Uterus (tissue), 4 donors: ENCODE results near the gene FOXK1. TPM values are rescaled to one million over a fixed set of nuclear protein-coding genes. Genes with fewer than 3 reads are reported as not detected.

Experiments used
- DNase-seq, 2 donors: peaks; one replicate each; pipeline ENCODE4 v3.0.0-alpha.2; 2019 to 2020
- H3K27ac ChIP-seq, 2 donors: fragments of 200-600 bp; sonication (generic); 1 replicate in 1 of 2; 2 replicates in 1 of 2; pipeline ENCODE4 v1.5.1; 2016 to 2018
- H3K27me3 ChIP-seq, 2 donors: fragments of 200-600 bp; sonication (generic); one replicate each; pipeline ENCODE4 v1.5.1; 2018 to 2019; ENCODE audit warnings: control low read depth in 1 of 2
- H3K36me3 ChIP-seq, 2 donors: fragments of 200-600 bp; sonication (generic); one replicate each; pipeline ENCODE4 v1.5.1; 2019; ENCODE audit warnings: control low read depth in 1 of 2
- H3K4me1 ChIP-seq, 2 donors: fragments of 200-600 bp; sonication (generic); one replicate each; pipeline ENCODE4 v1.5.1; 2018 to 2019; ENCODE audit warnings: control low read depth in 1 of 2
- H3K4me3 ChIP-seq, 2 donors: fragments of 200-600 bp; sonication (generic); 1 replicate in 1 of 2; 2 replicates in 1 of 2; pipeline ENCODE4 v1.5.1; 2018 to 2019; ENCODE audit warnings: mild to moderate bottlenecking in 1 of 2
- H3K9me3 ChIP-seq, 2 donors: fragments of 200-600 bp; sonication (generic); one replicate each; pipeline ENCODE4 v1.5.1; 2019; ENCODE audit warnings: control low read depth in 1 of 2
- POLR2A ChIP-seq, 2 donors: fragments of 450-650 bp; IDR thresholded peaks; one replicate each; pipeline ENCODE4 v1.6.1; 2016; ENCODE audit warnings: antibody characterized with exemption in 2 of 2, mild to moderate bottlenecking in 1 of 2, moderate library complexity in 1 of 2
- intact Hi-C: fragments of 100-400 bp; cut with DNase I; formaldehyde crosslinking; loops from one replicate; pipeline ENCODE4 v1.15.1; 2023; ENCODE audit warnings: low total_unique reads
- total RNA-seq, 4 donors: library from RNA; depleted of rRNA in 3 of 4; stranded (reverse); fragments of >200 nt in 3 of 4; gene quantifications; one replicate each; pipeline versions ENCODE4 v1.1.0 to v1.2.4, GENCODE V29; 2014 to 2023
- TF ChIP-seq, protein P1 (sequence below), 4 experiments: fragments of 200-600 bp in 2 of 4; fragments of 450-650 bp in 2 of 4; sonication (generic) in 2 of 4; IDR thresholded peaks; one replicate each; pipeline ENCODE4 v1.5.1; 2016 to 2019; ENCODE audit warnings: antibody characterized with exemption in 4 of 4, mild to moderate bottlenecking in 2 of 4, moderate library complexity in 1 of 4
- donor health status: DM: yes; HTN: yes; CAD: no.

Gene FOXK1
- total RNA-seq, 4 donors from 2014 or later, result 9.0 to 64.1 (median 21.5) TPM

DNA sequence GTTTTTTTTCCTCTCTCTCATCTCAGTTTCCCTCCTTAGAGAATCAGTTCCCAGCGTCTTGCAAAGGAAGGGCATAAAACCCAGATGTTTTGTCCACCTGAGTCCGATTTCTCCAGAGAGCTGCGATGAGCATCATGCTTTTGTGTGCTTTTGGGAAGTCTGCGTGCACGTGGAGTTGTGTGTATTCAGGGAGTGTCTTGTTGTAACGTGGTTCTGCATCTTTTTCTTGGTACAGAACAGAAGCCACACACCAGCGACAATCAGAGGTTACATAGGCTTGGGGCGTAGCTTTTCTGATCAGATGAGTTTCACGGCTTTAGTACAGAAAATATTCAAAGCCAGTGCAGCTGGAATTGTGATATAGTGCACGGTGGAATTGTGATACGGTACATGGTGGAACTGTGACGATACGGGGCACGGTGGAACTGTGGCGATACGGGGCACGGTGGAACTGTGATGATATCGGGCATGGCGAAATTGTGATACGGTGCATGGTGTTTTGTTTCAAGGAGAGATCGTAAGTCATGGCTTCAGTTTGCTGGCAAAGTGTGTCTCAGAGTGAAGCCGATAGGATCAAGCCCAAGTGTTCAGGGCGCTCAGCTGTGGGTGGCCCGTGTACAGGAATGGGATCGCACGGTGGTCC, 32.8 kb downstream of the FOXK1 start:
- Histone ChIP-seq H3K36me3 (no peaks in the 10 kb centered on the region), H3K4me3 (no peak overlapping the region), H3K9me3 (no peaks in the 10 kb centered on the region), H3K27me3 (no peaks in the 10 kb centered on the region), H3K4me1 (peaks cover 0 to 4% of the 10 kb centered on the region in 2 donors), H3K27ac (peak overlapping the region in 1 of 2 donors; percentile 18)
- intact Hi-C loops, result no loop called here
- no peak for DNase-seq
- no peak for TF ChIP-seq POLR2A (IDR thresholded peaks at IDR 0.05)

- H3K27ac ChIP-seq, result peak overlapping the region in 1 of 2 donors; percentile 55
- H3K36me3 ChIP-seq, result no peaks in the 10 kb centered on the region
- peak; percentile 61 for DNase-seq
- no peaks in the 10 kb centered on the region for H3K27me3 ChIP-seq
- no peak for TF ChIP-seq POLR2A (IDR thresholded peaks at IDR 0.05)
- TF ChIP-seq, protein P1, sequence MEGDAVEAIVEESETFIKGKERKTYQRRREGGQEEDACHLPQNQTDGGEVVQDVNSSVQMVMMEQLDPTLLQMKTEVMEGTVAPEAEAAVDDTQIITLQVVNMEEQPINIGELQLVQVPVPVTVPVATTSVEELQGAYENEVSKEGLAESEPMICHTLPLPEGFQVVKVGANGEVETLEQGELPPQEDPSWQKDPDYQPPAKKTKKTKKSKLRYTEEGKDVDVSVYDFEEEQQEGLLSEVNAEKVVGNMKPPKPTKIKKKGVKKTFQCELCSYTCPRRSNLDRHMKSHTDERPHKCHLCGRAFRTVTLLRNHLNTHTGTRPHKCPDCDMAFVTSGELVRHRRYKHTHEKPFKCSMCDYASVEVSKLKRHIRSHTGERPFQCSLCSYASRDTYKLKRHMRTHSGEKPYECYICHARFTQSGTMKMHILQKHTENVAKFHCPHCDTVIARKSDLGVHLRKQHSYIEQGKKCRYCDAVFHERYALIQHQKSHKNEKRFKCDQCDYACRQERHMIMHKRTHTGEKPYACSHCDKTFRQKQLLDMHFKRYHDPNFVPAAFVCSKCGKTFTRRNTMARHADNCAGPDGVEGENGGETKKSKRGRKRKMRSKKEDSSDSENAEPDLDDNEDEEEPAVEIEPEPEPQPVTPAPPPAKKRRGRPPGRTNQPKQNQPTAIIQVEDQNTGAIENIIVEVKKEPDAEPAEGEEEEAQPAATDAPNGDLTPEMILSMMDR (IDR thresholded peaks at IDR 0.05), result no peak
- intact Hi-C loops, result no loop called here
- H3K4me1 ChIP-seq, result peaks cover 0 to 4% of the 10 kb centered on the region in 2 donors
- no peaks in the 10 kb centered on the region for H3K9me3 ChIP-seq
- no peak overlapping the region for H3K4me3 ChIP-seq
Observed at GRCh38 chr7:4715410-4715776, 33.3 kb downstream of the FOXK1 start.

DNA sequence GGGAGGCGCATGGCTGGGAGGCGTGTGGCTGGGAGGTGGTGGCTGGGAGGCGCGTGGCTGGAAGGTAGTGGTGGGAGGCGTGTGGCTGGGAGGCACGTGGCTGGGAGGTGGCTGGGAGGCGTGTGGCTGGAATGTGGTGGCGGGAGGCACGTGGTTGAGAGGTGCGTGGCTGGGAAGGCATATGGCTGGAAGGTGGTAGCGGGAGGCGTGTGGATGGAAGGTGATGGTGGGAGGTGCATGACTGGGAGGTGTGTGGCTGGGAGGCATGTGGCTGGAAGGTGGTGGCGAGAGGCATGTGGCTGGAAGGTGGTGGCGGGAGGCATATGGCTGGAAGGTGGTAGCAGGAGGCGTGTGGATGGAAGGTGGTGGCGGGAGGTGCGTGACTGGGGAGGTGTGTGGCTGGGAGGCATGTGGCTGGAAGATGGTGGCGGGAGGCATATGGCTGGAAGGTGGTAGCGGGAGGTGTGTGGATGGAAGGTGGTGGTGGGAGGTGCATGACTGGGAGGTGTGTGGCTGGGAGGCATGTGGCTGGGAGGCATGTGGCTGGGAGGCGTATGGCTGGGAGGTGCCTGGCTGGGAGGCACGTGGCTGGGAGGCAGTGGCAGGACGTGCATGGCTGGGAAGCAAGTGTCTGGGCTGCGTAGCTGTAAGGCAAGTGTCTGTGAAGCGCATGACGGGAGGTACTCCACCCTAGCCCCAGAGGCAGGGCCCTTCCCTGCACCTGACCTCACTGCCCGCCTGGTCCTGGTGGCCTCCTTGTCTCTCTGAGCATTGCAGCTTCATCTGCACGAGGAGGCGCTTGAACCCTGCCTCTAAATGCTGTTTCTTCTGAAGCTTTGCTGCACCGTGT, 35.1 kb downstream of the FOXK1 start:
- no peaks in the 10 kb centered on the region for H3K27me3 ChIP-seq
- no peak for TF ChIP-seq POLR2A (IDR thresholded peaks at IDR 0.05)
- TF ChIP-seq, protein P1 (IDR thresholded peaks at IDR 0.05), result no peak
- H3K36me3 ChIP-seq, result no peaks in the 10 kb centered on the region
- no peak overlapping the region for H3K27ac ChIP-seq
- H3K9me3 ChIP-seq, result no peaks in the 10 kb centered on the region
- H3K4me1 ChIP-seq, result peaks cover 0 to 4% of the 10 kb centered on the region in 2 donors
- no peak overlapping the region for H3K4me3 ChIP-seq
- DNase-seq, result no peak
- intact Hi-C loops, result no loop called here

DNA sequence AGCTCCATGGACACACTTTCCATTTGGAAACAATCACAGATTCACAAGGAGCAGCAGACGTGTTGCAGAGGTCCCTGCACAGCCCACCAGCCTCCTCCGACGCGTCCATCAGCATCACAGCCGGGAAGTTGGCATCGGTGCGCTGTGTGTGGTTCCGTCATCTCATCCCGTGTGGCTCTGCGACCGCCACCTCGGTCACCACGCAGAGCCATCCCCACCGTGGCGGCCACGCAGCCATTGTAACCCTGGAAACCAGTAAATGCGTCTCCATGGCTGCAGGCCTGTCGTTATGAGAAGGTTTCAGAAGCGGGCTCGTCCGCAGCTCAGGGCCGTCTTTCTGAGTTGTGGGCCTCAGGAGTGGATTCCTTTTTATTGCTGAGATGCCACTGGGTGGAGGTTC, 36.0 kb downstream of the FOXK1 start:
- H3K9me3 ChIP-seq, result no peaks in the 10 kb centered on the region
- no peak overlapping the region for H3K4me3 ChIP-seq
- intact Hi-C loops, result no loop called here
- no peaks in the 10 kb centered on the region for H3K27me3 ChIP-seq
- no peak for DNase-seq
- H3K36me3 ChIP-seq, result no peaks in the 10 kb centered on the region
- TF ChIP-seq POLR2A (IDR thresholded peaks at IDR 0.05), result no peak
- TF ChIP-seq, protein P1 (IDR thresholded peaks at IDR 0.05), result no peak
- no peak overlapping the region for H3K27ac ChIP-seq
- H3K4me1 ChIP-seq, result no peaks in the 10 kb centered on the region

DNA sequence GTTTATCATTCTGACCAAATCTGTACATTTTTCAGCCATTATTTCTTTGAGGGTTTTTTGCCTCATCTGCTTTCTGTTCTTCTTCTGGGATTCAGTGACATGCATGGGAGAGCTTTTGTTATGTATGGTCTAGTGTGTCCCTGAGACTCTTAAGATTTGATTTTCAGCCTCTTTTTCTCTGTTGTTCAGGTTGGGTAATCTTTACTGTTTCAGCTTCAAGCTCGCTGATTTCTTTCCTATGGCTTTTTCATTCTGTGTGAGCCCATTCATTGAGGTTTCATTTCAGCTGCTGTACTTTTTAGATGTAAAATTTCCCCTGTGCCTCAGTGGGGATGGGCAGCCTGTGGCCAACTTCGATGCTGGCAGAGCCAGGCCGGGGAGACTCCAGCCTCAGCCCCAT, 38.1 kb downstream of the FOXK1 start:
- H3K4me3 ChIP-seq, result no peak overlapping the region
- no peaks in the 10 kb centered on the region for H3K9me3 ChIP-seq
- DNase-seq, result no peak
- TF ChIP-seq POLR2A (IDR thresholded peaks at IDR 0.05), result no peak
- TF ChIP-seq, protein P1 (IDR thresholded peaks at IDR 0.05), result no peak
- H3K27me3 ChIP-seq, result no peaks in the 10 kb centered on the region
- no peaks in the 10 kb centered on the region for H3K4me1 ChIP-seq
- H3K27ac ChIP-seq, result no peak overlapping the region
- H3K36me3 ChIP-seq, result no peaks in the 10 kb centered on the region
- intact Hi-C loops, result no loop called here
